Kidney glomerular epithelial cell (primary cell): ENCODE measurements around the gene KRT15.

ENCODE experiments used
- DNase-seq: peaks from one replicate; lab custom pipeline; 2025; lab: John Stamatoyannopoulos, UW

The KRT15 gene

GRCh38 chr17:41480136-41480535 is 38.6 kb downstream of the KRT15 start:
- DNase-seq: no peak

- DNase-seq: no peak
Observed at GRCh38 chr17:41478237-41478636, 40.5 kb downstream of the KRT15 start.

DNA sequence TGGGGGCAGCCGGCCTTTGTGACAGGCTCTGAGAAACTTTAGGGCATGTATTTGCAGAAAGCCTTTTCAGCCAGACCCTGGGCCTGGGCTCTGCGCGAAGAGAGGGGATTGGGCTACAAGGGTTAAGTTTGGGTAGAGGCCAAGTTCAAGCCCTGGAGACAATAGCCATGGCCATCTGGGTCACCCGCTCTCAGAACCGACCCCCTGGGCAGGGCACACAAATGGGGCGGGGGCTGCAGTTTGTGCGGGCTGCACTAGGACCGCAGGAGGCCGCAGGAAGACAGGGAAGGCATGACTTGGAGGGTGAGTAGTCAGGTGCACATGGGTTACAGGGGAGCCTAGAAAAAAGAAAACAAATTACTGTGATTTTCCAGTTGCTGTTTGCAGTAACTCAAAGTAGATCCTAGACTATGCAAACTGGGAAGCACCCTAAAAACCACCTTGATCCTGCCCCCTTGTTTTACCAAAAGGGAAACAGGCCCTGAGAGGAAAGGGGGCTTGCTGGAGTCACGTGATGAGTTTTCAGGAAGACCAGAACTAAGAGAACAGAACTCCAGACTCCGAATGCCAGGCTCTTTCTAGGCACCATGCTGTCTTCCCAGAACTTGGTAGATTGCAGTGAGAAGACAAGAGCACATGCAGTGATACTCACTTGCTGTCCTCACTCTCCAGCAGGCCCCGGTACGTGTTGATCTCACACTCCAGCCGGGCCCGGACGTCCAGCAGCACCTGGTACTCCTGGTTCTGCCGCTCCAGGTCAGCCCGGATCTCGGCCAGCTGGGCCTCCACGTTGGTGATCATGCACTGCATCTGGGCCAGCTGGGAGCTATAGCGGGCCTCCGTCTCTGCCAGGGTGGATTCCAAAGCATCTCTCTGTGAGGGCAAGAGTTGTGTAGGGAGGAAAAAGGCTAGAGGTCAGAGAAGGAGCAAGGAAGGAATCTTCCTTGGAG is 41.5 kb downstream of the KRT15 start:
- no peak for DNase-seq

- no peak for DNase-seq
Observed at GRCh38 chr17:41475421-41475820, 43.3 kb downstream of the KRT15 start.

DNA sequence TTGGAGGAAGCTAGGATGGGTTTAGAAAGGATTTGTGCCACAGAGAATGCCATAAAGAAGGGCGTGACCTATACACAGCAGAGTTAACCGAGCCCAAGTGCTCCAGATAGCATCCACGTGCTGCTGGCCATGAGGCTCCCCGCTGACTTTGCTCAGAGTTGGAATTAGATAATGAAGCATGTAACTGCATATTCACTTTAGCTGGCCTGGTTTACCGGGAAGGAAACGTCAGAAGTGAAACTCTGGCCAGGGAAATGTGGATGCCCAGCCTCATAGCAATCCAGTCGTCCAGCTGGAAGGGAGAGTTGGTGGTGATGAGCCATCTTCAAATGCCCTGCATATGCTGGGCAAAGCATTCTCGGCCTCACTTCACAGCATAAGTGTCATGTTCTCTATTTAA is 43.8 kb downstream of the KRT15 start:
- DNase-seq: no peak

GRCh38 chr17:41468346-41468745 is 50.3 kb downstream of the KRT15 start:
- no peak for DNase-seq

DNA sequence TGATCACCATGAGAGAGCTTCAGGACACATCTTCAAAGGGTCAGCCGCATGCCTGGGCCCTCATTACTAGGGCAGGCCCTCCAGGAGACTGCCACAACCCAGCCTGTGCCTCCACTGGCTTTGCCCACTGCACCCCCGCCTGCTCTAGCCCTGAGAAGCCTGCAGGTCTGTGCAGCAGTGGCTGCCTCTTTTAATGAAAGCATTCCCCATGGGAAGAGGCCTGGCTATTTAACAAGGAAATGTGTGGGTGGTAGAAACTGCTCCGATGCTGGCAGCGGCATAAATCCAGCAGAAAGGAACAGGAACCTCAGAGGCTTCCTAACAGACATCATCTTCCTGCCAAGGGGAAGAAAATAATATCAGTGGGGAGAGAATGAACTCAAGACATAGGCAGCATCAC is 51.1 kb downstream of the KRT15 start:
- no peak for DNase-seq

DNA sequence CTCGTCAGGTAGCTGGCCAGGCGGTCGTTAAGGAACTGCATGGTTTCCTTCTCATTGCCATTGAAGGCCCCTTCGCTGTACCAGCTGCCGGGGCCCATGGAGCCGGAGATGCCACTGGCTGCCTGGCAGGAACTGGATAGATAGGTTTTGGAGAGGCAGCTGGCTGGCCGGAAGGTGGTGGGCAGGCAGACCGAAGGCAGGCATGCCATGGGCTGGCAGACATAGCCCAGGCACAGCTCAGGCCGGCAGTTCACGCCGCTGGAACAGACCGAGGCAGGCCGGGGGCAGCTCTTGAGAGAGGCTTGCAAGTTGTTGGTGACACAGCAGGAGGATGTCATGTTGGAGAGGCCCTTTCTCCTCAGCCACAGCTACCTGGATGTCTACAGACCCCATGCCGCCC is 51.7 kb downstream of the KRT15 start, which contains the start of gene KRT32:
KRT32 (minus strand) TSS at position 399 of the 400 bp plus-strand sequence; CDS start at position 338, 61 bp downstream.
- no peak for DNase-seq

DNA sequence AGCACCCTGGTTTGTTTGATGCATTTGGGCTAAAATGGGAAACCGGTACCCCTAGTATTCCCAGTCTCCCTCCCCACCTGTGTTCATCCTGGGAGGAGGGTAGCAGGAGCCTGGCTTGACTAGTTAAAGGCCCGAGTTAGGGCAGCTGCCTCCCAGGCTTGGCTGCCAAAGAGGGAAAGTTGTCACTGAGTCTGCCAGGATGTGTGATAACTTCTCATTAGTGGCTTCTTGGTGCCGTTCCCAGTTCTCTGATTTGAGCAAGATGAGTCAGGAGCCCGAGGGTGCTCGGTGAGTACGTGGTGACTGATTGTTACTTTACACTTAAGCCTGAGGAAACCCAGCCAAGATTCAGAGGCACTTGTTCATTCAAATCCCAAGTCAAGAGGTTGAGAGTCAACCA is 54.0 kb downstream of the KRT15 start:
- peak; percentile 89 for DNase-seq

DNA sequence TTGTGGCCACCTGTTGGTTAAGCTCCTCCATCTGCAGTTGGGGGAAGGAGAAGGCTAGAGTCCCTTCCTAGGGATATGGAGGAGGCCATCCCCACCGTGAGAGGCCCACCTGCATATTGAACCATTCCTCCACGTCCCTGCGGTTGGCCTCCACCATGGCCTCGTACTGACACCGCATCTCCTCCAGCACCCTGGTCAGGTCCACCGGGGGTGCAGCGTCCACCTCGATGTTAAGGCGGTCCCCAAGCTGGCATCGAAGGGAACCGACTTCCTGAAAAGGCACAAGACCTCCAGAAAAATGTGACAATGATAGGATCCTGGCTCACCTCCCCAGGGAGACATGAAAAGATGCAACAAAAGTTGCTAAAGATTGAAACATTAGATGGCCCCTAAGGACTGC is 54.5 kb downstream of the KRT15 start:
- no peak for DNase-seq

DNA sequence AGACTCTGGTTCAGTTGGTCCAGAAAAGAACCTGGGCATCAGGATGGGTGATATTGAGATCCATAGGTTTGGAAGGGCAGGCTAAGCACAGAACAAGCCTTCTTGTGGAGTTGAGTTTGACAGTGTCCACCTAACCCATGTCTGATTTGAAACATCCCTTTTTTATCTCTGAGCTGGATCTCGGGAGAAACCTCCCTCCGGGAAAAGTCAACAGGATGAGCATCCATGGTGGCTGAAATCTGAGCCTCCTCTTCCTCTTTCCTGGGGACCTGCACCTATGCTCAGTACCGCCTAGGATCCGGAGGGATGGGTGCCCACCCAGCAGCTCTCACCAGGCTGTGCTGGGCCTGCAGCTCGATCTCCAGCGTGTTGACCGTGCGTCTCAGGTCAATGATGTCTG is 54.9 kb downstream of the KRT15 start:
- no peak for DNase-seq
